GM18508 (cell line): Measurements from ENCODE around the gene EDDM13.
"Not testable (repeated sequence)": the region's sequence is repeated elsewhere in the genome, so short reads cannot be mapped to it uniquely, and the experiment has no call there.

Source experiments
- ATAC-seq: cut with Tn5 transposase; IDR thresholded peaks from one replicate; pipeline ENCODE4 v1.9.1; 2021; ENCODE audit warnings: moderate number of reproducible peaks; ENCODE audit not compliant: insufficient read depth, unreplicated experiment

Gene EDDM13, protein sequence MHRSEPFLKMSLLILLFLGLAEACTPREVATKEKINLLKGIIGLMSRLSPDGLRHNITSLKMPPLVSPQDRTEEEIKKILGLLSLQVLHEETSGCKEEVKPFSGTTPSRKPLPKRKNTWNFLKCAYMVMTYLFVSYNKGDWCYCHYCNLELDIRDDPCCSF

DNA sequence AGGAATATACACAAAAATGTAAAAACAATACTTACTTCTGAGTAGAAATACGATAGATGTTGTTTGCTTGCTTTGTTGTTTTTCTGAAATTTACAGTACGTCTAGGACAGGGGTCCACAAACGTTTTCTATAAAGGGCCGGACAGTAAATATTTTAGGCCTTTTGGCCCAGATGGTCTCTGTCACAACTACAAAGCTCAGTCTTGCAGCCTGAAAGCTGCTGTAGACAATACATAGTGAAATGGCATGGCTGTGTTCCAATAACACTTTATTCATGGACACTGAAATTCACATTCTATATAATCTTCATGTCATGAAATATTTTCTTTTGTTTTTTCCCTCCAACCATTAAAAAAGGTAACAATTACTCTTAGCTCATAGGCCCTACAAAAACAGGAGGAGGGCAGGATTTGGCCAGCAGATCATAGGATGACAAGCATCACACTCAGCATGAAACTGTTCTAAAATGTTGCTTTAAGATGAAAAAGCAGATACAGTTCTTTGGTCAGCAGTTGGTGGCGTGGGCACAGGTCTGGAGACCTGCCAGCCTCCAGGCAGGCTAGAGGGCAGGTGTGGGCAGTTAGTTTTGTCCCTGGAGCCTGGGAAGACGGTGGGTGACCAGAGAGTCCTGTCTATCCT is at the start of gene EDDM13:
Gene EDDM13 (plus strand): TSS at position 588 of the 638 bp plus-strand sequence. CDS start 87 bp downstream, outside the sequence.
- no peak for ATAC-seq

DNA sequence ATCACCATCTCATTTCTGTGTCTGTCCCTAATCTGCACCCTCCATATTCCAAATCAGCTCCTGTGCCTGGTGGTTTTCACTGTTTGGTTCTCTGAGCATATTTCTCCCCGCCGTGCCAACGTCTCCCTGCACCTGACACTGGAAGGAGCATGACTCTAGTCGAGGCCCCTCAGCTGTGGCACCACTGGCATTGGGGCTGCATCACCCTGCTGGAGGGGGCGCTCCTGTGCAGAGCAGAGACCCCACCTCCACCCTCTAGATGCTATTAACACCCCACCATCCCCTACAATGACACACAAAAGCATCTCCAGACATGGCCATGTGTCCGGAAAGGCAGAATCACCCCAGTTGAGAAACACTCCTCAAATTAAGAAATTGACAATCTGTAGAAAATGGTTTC is 49.6 kb upstream of the EDDM13 start:
- ATAC-seq: no peak

DNA sequence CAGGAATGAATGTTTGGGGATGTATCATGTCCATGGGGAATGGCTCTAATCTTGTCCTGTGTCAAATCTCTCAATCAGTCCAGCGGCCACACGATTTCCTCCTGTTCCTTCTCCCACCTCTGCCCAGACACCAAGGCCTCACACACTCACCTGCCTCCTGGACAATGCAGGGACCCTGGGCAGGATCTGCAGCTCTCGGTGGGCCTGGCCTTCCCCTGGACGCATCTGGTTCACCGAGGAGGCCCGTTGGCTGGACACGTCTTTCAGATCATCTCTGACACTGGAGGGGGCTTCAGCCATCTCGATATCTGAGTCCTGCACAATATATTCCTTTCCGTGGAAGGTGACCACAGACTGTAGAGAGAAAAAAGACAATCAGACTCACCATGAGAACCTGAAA is 49.1 kb upstream of the EDDM13 start:
- ATAC-seq: no peak

DNA sequence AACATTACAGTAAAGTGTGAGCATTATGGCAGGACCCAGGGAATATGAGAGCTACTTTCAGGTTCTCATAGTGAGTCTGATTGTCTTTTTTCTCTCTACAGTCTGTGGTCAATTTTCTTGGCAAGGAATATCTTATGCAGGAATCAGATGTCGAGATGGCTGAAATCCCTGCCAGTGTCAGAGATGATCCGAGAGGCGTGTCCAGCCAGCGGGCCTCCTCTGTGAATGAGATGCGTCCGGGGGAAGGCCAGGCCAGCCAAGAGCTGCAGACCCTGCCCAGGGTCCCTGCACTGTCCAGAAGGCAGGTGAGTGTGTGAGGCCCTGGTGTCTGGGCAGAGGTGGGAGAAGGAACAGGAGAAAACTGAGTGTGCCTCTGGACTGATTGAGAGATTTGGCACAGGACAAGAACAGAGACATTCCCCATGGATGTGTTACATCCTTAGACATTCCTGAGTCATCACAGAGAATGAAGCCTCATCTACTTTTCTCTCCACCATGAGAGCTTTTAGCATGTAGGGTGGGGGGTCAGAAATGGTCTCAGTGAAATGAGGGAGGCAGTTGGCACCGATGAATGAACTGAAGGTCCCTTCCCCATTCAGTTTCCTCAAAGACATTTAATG is 27.3 kb upstream of the EDDM13 start:
- ATAC-seq: no peak

DNA sequence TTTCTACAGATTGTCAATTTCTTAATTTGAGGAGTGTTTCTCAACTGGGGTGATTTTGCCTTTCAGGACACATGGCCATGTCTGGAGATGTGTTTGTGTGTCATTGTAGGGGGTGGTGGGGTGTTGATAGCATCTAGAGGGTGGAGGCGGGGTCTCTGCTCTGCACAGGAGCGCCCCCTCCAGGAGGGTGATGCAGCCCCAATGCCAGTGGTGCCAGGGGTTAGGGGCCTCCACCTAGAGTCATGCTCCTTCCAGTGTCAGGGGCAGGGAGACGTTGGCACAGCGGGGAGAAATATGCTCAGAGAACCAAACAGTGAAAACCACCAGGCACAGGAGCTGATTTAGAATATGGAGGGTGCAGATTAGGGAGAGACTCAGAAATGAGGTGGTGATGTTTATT is 26.8 kb upstream of the EDDM13 start:
- ATAC-seq: not testable (repeated sequence)

DNA sequence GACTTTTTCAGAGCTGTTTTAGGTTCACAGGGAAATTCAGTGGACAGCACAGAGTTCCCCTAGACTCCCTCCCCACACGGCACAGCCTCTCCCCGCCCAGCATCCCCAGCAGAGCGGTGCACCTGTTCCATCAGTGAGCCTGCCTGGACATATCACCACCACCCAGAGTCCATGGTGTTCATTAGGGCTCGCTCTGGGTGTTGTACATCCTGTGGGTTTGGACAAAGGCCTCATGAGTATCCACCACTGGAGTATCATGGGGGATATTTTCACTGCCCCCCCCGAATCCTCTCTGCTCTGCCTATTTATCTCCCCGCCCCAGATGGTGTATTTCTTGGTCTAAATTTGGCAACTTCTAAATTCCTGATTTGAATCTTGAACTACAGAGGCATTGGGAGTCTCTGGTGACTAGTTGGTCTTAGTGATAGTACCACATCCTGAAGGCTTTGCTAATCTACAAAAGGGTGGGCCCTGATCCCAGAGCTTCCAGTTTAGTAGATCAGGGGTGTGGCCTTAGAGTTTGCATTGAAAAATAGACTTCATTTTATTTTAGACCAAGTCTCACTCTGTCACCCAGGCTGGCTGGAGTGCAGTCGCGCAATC is 23.7 kb upstream of the EDDM13 start:
- not testable (repeated sequence) for ATAC-seq

DNA sequence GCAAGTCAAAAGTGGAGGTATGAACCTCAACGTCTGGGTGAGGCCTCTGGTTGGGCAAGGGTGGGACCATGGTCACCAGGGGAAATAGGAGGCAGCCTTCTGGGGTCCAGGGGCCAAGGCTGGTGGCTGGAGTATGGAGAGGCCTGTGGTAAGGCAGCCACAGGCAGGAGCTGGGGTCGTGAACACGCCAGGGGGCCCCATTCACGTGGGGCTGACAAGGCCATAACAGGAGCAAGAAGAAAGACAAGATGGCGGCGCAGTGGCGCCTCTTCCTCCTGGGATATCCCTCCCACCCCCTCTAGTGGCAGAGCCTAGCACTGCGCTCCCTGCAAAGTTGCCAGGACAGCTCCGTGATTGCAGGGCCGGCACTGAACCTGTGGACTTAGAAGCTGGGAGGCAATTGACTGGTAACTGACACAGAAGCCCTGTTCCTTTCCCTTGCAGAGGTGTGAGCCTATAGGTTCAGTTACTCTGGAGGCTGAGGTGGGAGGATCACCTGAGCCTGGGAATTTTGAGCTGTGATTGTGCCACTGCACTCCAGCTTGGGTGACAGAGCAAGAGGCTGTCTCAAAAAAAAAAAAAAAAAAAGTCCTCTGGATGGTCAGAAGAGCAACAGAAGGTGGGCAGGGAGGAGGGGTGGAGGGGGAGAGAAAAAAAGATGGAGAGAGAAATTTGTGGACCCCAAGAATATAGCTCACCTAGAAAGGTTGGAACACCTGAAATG is 19.7 kb upstream of the EDDM13 start:
- ATAC-seq: no peak

DNA sequence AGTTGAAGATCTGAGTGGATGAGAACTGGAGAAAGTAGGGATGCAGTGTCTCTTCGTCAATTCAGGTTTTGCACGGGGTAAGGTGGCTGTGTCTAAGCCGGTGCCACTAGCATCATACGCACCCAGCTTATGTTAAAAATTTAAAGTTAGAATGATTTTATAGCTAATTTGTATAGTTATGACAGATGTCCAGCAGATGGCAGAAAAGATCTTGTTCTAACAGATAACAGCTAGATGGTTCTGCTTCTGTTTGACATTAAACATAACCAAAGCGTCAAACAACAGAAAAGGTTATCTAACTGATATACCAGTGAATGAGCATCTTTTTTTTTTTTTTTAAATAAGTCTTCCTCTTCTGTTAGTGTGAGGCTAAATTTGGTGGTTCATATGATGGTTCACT is 18.8 kb upstream of the EDDM13 start:
- ATAC-seq: no peak

DNA sequence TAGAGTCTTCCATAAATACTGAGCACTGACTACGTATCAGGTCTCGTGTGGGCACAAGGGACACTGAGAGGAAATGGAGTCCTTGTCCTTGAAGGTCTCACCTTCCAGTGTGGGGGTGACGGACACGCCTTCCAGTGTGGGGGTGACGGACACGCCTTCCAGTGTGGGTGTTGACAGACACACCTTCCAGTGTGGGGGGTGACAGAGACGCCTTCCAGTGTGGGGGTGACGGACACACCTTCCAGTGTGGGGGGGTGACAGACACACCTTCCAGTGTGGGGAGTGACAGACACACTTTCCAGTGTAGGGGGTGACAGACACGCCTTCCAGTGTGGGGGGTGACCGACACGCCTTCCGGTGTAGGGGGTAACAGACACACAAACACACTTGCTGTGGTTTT is 14.3 kb upstream of the EDDM13 start:
- ATAC-seq: no peak

DNA sequence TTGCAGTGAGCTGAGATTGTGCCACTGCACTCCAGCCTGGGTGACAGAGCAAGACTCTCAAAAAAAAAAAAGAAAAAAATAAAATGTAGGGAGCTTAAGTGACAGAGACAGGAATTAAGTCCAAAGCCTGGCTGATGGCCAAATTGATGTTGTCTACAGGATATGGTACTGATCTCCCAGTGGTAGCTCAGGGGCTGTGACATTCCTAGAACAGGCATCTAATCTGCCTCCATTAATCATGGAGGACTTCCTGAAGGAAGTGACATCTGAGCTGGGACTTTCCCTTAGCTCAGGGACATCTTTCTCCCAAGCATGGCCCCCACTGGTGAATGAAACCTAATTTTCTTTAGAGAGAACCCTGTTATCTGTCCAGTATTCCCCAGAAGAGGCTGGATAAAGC is 11.4 kb upstream of the EDDM13 start:
- no peak for ATAC-seq

DNA sequence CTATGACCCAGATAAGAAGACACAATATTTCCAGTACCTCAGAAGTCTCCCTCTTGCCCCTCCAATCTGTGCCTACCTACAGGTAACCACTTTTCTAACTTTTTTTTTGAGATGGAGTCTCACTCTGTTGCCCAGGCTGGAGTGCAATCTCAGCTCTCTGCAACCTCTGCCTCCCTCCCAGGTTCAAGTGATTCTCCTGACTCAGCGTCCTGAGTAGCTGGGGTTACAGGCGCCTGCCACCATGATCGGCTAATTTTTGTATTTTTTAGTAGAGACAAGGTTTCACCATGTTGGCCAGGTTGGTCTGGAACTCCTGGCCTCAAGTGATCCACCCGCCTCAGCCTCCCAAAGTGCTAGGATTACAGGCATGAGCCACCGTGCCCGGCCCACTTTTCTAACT is 10.6 kb upstream of the EDDM13 start:
- not testable (repeated sequence) for ATAC-seq

DNA sequence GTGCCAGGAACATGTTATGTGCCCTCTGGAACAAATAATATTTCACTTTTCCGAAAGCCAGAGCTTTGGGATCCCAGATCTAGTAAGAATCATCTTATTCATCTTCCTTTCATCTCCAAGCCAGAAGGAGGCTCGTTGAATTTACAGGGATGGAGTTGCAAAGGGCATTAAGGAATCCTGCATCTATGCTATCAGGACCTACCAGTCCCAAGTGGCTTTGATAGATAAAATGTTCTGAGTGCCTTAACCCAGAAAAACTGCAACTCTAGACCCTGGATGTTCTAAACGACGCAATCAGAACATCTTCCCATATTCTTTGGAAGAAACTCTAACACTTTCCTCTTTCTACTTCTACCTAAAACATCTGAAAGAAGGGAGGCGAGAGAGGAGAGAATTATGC is 9.2 kb upstream of the EDDM13 start:
- ATAC-seq: no peak

DNA sequence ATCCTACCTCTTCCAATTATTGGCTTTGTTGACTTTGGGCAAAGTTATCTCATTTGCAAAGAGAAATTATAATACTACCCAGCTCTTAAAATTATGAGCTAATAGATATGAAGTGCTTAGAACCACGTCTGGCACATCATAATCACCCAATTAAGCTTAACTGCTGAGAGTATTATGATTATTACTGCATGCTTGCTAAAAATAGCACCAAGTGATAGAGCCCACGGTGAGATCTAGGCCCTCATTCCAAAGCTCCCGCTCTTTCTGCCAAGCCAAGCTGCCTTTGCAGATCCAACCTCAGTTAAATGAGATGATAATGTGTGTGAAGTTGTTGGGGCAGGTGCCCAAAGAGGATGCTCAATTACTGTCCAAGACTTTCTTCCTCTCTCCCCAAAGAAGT is 6.5 kb upstream of the EDDM13 start:
- ATAC-seq: no peak

DNA sequence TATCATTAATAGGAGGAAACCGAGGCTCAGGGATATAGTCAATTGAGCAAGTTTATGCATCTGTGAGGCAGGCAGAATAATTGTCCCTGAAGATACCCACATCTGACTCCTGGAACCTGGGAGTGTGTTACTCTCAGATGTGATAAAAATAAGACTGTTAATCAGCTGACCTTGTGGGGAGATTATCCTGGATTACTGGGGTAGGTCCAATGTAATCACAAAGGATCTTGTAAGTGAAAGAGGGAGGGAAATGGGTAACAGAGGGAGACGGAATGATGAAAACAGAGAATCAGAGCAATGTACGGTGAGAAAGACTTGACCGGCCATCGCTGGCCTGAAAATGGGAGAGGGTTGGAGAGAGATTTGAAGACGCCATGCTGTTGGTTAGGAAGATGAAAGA is 3.2 kb upstream of the EDDM13 start:
- no peak for ATAC-seq

DNA sequence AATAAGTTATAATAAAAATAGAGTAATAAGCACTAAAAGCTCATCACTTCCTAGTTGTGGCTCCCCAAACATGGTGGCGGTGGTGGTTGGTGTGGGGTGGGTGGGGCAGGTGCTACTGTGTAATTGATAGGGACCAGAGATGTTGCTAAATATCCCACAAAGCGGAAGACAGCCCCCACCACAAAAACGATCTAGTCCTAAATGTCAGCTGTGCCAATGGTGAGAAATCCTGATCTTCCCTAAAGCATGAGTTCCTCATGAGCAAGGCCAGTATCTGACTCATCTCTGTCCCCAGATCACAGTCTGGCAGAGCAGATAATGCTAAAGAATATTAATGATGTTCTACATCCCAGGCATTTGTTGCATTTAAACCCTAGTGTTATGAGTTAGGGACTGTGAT is 1.9 kb upstream of the EDDM13 start:
- no peak for ATAC-seq

DNA sequence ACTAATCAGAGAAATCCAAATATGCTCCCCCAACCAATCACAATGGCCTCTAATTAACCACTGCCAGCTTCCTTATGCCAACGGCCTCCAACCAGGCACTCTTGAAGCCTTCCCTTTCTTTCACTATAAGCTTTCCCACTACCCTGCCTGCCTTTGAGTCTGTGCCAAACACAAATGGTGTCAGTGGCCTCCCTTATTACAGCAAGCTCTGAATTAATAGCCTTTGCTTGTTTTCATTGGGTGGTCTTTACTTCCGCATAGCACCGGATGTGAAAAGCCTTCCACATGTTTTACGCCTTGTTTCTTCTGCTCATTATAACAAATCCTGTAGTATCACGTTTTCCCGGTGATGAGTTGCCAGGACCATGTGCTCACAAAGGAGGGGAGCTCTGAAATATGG is 1.4 kb upstream of the EDDM13 start:
- ATAC-seq: no peak

DNA sequence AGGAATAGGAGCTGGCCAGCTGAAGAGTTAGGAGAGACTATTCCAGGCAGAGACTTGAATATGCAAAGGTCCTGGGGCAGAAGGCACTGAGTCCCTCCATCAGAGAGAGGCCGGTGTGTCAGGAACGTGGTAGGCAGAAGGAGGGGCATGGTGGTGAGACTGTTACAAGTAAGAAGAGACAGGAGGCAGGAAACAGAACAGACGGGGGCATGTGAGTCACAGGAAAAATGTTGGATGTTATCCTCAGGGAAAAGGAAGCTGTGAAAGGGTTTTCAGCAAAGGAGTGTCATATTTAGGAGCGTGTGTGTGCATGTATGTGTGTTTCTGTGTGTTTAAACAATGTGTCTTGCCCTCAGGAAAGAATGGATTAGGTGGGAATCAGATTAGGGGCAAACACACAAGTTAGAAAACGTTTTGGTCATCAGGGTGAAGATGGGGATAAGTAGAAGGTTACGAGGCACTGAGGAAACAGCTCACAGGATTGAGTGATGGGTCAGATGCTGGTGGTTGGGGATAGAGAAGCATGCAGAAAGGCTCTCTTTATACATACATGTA is 1.1 kb downstream of the EDDM13 start:
- ATAC-seq: no peak

DNA sequence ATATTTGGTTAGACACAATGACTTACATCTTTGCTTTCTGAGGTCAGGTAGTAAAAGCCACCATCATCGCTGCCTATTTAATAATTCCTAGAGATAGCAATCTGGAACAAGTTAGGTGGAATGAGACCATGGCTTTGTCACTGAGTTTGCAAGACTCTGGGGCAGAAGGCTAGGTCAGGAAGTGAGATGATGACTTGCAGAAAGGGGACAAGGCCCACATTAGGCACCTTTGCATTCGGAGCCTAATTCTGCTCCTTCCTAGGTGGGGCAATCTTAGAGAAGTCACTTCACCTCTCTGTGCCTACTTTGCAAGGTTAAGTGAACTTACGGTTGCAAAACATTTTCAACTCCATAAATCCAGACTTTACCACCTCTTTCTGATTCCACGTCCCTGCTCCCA is 10.3 kb downstream of the EDDM13 start:
- ATAC-seq: no peak

DNA sequence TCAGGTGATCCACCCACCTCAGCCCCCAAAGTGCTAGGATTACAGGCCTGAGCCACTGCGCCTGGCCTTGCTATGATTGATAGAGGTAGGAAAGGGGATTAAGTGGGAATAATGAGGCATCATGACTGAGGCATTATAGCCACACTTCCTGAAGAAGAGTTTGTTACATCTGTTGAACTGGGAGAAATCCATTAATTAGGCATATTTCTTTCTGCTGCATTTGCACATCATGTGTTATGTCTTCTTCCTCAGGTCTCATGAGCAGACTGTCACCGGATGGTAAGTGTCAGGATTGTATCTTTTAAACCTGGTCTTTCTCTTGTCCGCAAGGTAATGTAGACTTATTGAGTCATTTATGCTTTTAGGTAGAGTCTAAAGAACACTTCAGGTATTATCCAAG is 12.2 kb downstream of the EDDM13 start:
- ATAC-seq: no peak

DNA sequence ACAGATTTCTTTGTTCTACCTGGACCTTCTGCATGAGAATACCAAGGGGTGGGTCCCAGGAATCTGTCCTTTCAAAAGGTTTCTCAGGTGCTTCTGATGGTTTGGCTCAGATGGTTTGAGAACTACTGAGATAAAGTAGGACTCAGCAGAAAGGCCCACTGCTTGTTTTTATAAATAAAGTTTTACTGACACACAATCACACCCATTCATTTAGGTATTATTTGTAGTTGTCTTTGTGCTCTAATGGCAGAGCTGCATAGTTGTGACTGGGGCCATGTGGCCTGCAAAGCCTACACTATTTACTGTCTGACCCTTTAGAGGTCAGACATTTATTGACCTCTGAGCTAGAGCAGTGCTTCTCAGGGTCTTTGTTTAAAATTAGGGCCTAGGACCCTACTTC is 17.6 kb downstream of the EDDM13 start:
- no peak for ATAC-seq

DNA sequence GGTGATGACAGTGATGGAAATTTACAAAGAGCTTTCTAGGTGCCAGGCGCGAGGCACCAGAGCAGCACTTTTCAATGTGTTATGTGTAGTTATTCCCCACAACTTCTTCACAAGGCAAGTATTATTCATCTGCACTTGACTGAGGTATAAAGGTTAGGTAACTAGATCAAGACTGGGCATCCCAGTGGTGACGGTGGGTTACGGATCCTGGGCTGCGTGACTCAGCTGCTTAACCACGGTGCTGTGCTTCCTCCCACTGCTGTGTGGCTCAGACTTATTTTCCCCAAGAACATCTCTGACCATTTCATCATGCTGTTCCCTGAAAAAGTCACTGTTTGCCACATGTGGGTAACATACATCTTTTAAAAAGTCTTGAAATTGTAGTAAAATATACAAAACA is 19.3 kb downstream of the EDDM13 start:
- no peak for ATAC-seq
